OCI-LY1 (cell line): ENCODE measurements around the gene SETD1A.
"Not testable (repeated sequence)": the region's sequence is repeated elsewhere in the genome, so short reads cannot be mapped to it uniquely, and the experiment has no call there.

Experiments used
- H2AFZ ChIP-seq: fragments of 200-600 bp; sonication (generic), shearing (Covaris generic); 2 replicates; pipeline ENCODE4 v1.6.0; 2014; ENCODE audit warnings: antibody characterized with exemption, mild to moderate bottlenecking, low read length
- H3F3A ChIP-seq: fragments of 200-600 bp; sonication (generic), shearing (Covaris generic); 2 replicates; pipeline ENCODE4 v1.6.0; 2014; ENCODE audit warnings: mild to moderate bottlenecking, antibody characterized with exemption, low read length, moderate library complexity; ENCODE audit not compliant: insufficient read depth
- H3K27ac ChIP-seq: fragments of 200-600 bp; sonication (generic); 2 replicates; pipeline ENCODE4 v1.5.1; 2014; ENCODE audit warnings: low read length, mixed run types, mild to moderate bottlenecking, low read depth; ENCODE audit not compliant: poor library complexity, severe bottlenecking
- H3K27me3 ChIP-seq: fragments of 200-600 bp; sonication (generic); 2 replicates; pipeline ENCODE4 v1.6.0; 2014; ENCODE audit warnings: antibody characterized with exemption, mild to moderate bottlenecking, low read length, moderate library complexity; ENCODE audit not compliant: insufficient read depth
- H3K36me3 ChIP-seq: fragments of 200-600 bp; sonication (generic); 2 replicates; pipeline ENCODE4 v1.6.1; 2014; ENCODE audit warnings: mild to moderate bottlenecking, antibody characterized with exemption, low read length, moderate library complexity, mixed read lengths; ENCODE audit not compliant: insufficient read depth
- H3K4me1 ChIP-seq: fragments of 200-600 bp; sonication (generic); 2 replicates; pipeline ENCODE4 v1.5.1; 2014; ENCODE audit warnings: mild to moderate bottlenecking, low read length, moderate library complexity; ENCODE audit not compliant: insufficient read depth, severe bottlenecking
- H3K4me2 ChIP-seq: fragments of 200-600 bp; sonication (generic), shearing (Covaris generic); 2 replicates; pipeline ENCODE4 v1.6.1; 2014; ENCODE audit warnings: low read length
- H3K4me3 ChIP-seq: fragments of 200-600 bp; sonication (generic); 2 replicates; pipeline ENCODE4 v1.5.1; 2014; ENCODE audit warnings: low read length, low read depth, mild to moderate bottlenecking, mixed read lengths; ENCODE audit not compliant: poor library complexity, severe bottlenecking
- H3K79me2 ChIP-seq: fragments of 200-600 bp; shearing (Covaris generic); 2 replicates; pipeline ENCODE4 v1.6.1; 2016; ENCODE audit warnings: mixed run types, low read length, mixed read lengths; ENCODE audit not compliant: insufficient read depth
- H3K9ac ChIP-seq: fragments of 200-600 bp; sonication (generic), shearing (Covaris generic); 2 replicates; pipeline ENCODE4 v1.6.1; 2014; ENCODE audit warnings: mild to moderate bottlenecking, low read length, mixed read lengths
- H3K9me2 ChIP-seq: fragments of 200-600 bp; sonication (generic), shearing (Covaris generic); 2 replicates; pipeline ENCODE4 v1.6.1; 2014; ENCODE audit warnings: low read depth, mild to moderate bottlenecking, low read length, mixed read lengths
- H3K9me3 ChIP-seq: fragments of 200-600 bp; shearing (Covaris generic); 2 replicates; pipeline ENCODE4 v1.6.1; 2014; ENCODE audit warnings: low read length, mixed read lengths
- H4K20me1 ChIP-seq: fragments of 200-600 bp; sonication (generic), shearing (Covaris generic); 2 replicates; pipeline ENCODE4 v1.6.0; 2016; ENCODE audit warnings: mild to moderate bottlenecking, low read length; ENCODE audit not compliant: insufficient read depth
- EZH2 ChIP-seq: fragments of 200-600 bp; sonication (generic), shearing (Covaris generic); IDR thresholded peaks from 2 replicates; pipeline ENCODE4 v1.8.0; 2017; ENCODE audit warnings: borderline replicate concordance, mixed run types, mild to moderate bottlenecking, antibody characterized with exemption, low read length, moderate library complexity, mixed read lengths
- TF ChIP-seq, protein P1 (sequence below): fragments of 200-600 bp; sonication (generic), shearing (Covaris generic); IDR thresholded peaks from 2 replicates; pipeline ENCODE4 v1.5.1; 2017; ENCODE audit warnings: mild to moderate bottlenecking, antibody characterized with exemption, low read length, moderate library complexity, mixed read lengths

SETD1A gene

DNA sequence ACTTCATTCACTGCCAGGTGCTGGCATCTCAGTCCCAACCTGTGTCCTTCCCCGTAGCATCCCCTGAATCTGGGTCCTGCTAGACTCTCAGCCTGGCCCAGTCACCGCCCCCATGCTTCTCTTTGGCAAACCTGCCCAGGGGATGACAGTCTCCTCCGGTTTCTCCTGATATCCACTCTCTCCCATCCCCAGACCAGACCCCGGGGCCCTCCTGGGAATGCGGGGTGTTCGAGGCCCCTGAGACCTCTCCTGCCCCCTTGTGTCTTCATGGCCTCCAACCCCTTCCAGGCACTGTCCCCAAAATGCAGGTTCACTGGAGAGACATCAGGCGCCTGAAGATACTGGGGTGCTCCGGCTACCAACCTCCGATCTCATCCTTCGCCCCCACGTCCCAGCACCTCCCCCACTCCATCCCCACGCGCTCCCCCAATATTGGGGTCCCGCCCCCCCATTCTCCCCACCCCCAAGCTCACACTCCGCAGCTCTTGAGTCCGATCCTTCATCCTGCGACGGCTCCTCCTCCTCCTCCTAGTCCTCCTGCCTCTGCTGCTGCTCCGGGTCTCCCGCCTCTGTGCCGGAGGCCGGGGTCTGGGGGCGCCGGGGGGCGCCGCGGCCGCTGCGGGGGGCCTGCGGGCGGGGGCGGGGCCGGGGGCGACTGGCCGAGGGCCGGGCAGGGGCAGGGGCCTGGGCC, 52.5 kb downstream of the SETD1A start:
- TF ChIP-seq EZH2 = no peak
- TF ChIP-seq, protein P1, sequence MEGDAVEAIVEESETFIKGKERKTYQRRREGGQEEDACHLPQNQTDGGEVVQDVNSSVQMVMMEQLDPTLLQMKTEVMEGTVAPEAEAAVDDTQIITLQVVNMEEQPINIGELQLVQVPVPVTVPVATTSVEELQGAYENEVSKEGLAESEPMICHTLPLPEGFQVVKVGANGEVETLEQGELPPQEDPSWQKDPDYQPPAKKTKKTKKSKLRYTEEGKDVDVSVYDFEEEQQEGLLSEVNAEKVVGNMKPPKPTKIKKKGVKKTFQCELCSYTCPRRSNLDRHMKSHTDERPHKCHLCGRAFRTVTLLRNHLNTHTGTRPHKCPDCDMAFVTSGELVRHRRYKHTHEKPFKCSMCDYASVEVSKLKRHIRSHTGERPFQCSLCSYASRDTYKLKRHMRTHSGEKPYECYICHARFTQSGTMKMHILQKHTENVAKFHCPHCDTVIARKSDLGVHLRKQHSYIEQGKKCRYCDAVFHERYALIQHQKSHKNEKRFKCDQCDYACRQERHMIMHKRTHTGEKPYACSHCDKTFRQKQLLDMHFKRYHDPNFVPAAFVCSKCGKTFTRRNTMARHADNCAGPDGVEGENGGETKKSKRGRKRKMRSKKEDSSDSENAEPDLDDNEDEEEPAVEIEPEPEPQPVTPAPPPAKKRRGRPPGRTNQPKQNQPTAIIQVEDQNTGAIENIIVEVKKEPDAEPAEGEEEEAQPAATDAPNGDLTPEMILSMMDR = no peak
- H3K4me2 ChIP-seq = no peak overlapping the region
- no peaks in the 10 kb centered on the region for H3K36me3 ChIP-seq
- H3K9ac ChIP-seq = no peak overlapping the region
- no peaks in the 10 kb centered on the region for H3F3A ChIP-seq
- H3K27me3 ChIP-seq = peaks cover 17% of the 10 kb centered on the region; the same call in 1 of the 2 replicates
- H3K4me1 ChIP-seq = no peaks in the 10 kb centered on the region
- no peaks in the 10 kb centered on the region for H3K9me3 ChIP-seq
- H3K9me2 ChIP-seq = no peaks in the 10 kb centered on the region
- H3K79me2 ChIP-seq = no peaks in the 10 kb centered on the region
- H2AFZ ChIP-seq = no peak overlapping the region
- H3K4me3 ChIP-seq = no peak overlapping the region
- H4K20me1 ChIP-seq = no peaks in the 10 kb centered on the region
- H3K27ac ChIP-seq = no peak overlapping the region

DNA sequence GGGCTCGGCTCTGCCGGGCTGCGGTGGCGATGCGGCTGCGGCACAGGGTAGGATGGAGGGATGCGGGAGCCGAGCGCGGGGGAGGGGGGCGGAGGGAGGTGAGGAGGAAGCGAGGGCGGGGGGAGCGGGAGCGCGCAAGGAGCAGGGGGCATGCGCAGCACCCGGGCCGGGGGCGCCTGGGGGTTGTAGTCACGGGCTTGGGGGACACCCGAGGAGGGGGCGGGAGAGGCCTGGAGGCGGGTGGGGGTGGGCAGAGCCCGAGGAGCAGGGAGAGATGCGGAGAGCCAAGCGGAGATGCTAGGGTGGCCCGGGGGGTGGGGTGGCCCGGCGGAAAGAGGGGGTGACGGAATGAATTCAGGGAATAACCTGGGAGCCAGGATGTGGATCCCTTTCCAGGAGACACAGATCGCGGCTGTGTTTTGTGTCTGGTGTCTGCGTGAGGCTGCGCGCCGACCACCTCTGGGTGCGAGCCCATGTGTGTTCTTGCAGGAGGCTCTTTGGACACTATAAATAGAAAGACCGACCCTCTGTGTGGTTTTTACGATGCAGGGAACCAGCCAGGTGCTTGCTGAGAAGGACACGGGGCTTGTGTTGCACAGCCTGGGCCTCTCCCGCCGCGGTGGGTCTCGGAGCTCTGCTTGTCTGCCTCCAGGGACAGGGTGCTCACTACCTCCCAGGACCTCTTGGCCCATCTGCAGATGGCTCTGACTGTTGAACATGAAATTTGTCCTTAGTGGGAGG, 53.2 kb downstream of the SETD1A start, which contains the start of gene STX1B:
Gene STX1B (minus strand): TSS at position 54 of the 741 bp plus-strand sequence. CDS start 242 bp downstream, outside the sequence.
- Histone ChIP-seq H3K27me3 (peaks cover 17% of the 10 kb centered on the region; the same call in 1 of the 2 replicates), H3K4me2 (no peak within 1 kb of the TSS; the same call in 1 of the 2 replicates), H3K4me3 (no peak within 1 kb of the TSS), H3K9ac (no peak within 1 kb of the TSS), H3K4me1 (no peaks in the 10 kb centered on the region), H3K9me3 (no peaks in the 10 kb centered on the region), H3K36me3 (no peaks in the 10 kb centered on the region), H2AFZ (no peak within 1 kb of the TSS), H3K9me2 (no peaks in the 10 kb centered on the region), H3K27ac (no peak within 1 kb of the TSS), H3F3A (no peaks in the 10 kb centered on the region), H4K20me1 (no peaks in the 10 kb centered on the region), H3K79me2 (no peaks in the 10 kb centered on the region)
- TF ChIP-seq, protein P1 = no peak
- TF ChIP-seq EZH2 = no peak

DNA sequence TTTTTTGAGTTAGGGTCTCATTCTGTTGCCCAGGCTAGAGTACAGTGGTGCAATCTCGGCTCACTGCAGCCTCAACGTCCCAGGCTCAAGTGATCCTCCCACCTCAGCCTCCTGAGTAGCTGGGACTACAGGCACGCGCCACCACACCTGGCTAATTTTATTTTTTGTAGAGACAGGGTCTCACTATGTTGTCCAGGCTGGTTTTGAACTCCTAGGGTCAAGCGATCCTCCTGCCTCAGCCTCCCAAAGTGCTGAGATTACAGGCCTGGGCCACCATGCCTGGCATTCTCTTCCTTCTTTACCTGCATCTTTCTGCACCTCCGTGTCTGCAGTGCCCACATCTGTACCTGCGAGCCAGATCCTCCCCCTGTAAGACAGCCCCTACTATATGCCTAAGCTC, 54.3 kb downstream of the SETD1A start:
- not testable (repeated sequence) for H2AFZ ChIP-seq, H3K79me2 ChIP-seq, H3K4me2 ChIP-seq, H3K9ac ChIP-seq, H3K9me2 ChIP-seq, H3K4me3 ChIP-seq, H4K20me1 ChIP-seq, H3K36me3 ChIP-seq, H3K27ac ChIP-seq, H3K9me3 ChIP-seq, H3F3A ChIP-seq, H3K4me1 ChIP-seq
- peaks cover 11% of the 10 kb centered on the region; the same call in 1 of the 2 replicates for H3K27me3 ChIP-seq

DNA sequence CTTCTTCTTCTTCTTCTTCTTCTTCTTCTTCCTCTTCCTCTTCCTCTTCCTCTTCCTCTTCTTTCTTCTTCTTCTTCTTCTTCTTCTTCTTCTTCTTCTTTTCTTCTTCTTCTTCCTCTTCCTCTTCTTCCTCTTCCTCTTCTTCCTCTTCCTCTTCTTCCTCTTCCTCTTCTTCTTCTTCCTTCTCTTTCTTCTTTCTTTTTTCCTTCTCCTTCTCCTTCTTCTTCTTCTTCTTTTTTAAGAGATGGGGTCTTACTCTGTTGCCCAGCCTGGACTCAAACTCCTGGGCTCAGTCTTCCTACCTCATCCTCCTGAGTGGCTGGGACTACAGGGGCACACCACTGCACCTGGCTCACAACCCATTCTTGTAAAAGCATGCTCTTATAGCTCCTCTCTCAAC, 55.7 kb downstream of the SETD1A start:
- H3K36me3 ChIP-seq = not testable (repeated sequence)

More for the DNA sequence above, 55.7 kb downstream of the SETD1A start:
- not testable (repeated sequence) for H3K27ac ChIP-seq, H3K4me3 ChIP-seq, H2AFZ ChIP-seq, H4K20me1 ChIP-seq, H3K4me2 ChIP-seq, H3F3A ChIP-seq, H3K9me2 ChIP-seq, H3K79me2 ChIP-seq, H3K9ac ChIP-seq, H3K4me1 ChIP-seq, H3K9me3 ChIP-seq
- H3K27me3 ChIP-seq = peaks cover 11% of the 10 kb centered on the region; the same call in 1 of the 2 replicates
